Spleen (tissue), 7 donors: ENCODE measurements around the gene MYH15.

Experiments used
- POLR2AphosphoS5 ChIP-seq, 3 donors: sonication (generic); formaldehyde crosslinking; IDR thresholded peaks; one replicate each; pipeline ENCODE4 v1.5.1; 2017; ENCODE audit warnings: antibody characterized with exemption in 3 of 3
- TF ChIP-seq, protein P1 (sequence below), 11 experiments: fragments of 200-600 bp in 7 of 11; fragments of 450-650 bp in 4 of 11; sonication (generic) in 4 of 11; IDR thresholded peaks in 8 of 11; conservative IDR thresholded peaks in 3 of 11; 1 replicate in 7 of 11; 2 replicates in 4 of 11; pipeline versions ENCODE4 v1.4.0 to v1.8.0; 2016 to 2021; ENCODE audit warnings: antibody characterized with exemption in 11 of 11, inconsistent platforms in 4 of 11, mild to moderate bottlenecking in 1 of 11
- donor health status: DM: no; HTN: no; CAD: no; lungs with moderate emphysema.
- donor health status: DM: no; HTN: no; CAD: no.
- donor health status: DM: no; HTN: no; CAD: no.

- TF ChIP-seq, protein P1, sequence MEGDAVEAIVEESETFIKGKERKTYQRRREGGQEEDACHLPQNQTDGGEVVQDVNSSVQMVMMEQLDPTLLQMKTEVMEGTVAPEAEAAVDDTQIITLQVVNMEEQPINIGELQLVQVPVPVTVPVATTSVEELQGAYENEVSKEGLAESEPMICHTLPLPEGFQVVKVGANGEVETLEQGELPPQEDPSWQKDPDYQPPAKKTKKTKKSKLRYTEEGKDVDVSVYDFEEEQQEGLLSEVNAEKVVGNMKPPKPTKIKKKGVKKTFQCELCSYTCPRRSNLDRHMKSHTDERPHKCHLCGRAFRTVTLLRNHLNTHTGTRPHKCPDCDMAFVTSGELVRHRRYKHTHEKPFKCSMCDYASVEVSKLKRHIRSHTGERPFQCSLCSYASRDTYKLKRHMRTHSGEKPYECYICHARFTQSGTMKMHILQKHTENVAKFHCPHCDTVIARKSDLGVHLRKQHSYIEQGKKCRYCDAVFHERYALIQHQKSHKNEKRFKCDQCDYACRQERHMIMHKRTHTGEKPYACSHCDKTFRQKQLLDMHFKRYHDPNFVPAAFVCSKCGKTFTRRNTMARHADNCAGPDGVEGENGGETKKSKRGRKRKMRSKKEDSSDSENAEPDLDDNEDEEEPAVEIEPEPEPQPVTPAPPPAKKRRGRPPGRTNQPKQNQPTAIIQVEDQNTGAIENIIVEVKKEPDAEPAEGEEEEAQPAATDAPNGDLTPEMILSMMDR (IDR thresholded peaks at IDR 0.05 in 8 of 11, conservative IDR thresholded peaks at IDR 0.05 in 3 of 11), result no peak
- TF ChIP-seq POLR2AphosphoS5 (IDR thresholded peaks at IDR 0.05), result no peak
These were observed 73.0 kb downstream of the MYH15 start for GRCh38 chr3:108437439-108437838.
